ENCODE results near the gene OR2L8.

Gene OR2L8

DNA sequence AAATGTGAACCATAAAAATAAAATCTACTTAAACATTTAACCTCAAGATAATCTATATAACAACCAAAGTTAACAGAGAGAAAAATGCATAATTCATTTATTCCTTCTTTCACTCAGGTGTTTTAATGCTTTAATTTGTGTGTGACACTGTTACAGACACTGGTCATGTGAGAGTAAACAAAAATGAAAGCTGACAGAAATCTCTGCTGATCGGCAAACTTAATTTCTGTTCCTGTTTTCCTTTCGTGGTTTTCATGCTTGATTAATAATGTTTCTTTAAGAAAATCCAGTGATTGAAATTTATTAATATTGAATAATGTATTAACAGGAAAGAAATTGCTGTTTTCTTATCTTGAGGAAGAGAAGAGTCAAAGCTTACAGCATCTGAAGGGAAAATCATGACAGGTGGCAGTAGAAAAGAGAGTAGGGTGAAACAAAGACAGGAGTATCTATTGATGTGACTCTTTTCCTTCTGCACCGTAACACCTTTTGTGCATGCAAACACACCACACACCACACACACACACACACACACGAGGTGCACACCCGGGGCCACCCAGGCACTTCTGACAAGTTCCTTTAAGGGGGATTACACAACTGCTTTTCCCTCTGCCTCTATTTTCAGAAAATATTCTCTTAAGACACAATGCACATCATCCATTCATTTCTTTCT, 18.0 kb downstream of the OR2L8 start:
- DNase-seq (ENCODE audit: low read depth, low spot score) = no peak

DNA sequence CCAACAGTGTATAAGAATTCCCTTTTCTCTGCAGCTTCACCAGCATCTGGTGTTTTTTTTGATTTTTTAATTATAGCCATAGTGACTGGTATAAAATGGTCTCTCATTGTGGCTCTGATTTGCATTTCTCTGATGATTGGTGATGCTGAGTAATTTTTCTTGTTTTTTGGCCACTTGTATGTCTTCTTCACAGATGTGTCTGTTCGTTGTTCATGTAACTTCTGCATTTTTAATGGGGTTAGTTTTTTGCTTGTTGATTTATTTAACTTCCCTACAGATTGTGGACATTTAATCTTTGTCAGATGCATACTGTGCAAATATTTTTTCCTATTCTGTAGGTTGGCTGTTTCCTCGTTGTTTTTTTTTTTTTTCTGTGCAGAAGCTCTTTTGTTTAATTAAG, 44.3 kb downstream of the OR2L8 start:
- DNase-seq (ENCODE audit: low read depth, low spot score) = no peak

DNA sequence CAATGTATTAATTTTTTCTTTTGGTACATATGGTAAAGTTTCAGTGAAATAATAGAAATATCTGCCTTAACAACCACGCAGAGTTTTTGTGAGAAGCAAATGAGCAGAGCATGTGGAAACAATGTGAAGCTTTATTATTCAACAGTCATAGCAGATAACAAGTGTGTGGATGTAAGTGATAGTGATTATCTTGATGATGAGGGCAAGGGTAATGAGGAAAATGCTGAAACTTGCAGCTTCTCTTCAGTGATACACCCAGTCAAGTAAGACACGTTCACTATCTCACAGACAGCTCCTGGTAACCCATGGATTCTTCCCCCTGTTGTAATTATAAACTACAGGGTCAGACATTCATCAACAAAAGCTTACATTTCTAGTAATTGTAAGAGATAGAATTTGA, 50.2 kb downstream of the OR2L8 start:
- DNase-seq (ENCODE audit: low read depth, low spot score) = no peak

All from activated CD4-positive, CD25-positive, alpha-beta regulatory T cell treated with anti-CD3 and anti-CD28 coated beads, Interleukin-2, amount 50 U/mL, for 16 hours (primary cell).